GM21825 (cell line): Measurements from ENCODE around the gene TOGARAM2.

ENCODE experiments used
- ATAC-seq: cut with Tn5 transposase; IDR thresholded peaks from one replicate; pipeline ENCODE4 v1.9.1; 2021; ENCODE audit warnings: mild to moderate bottlenecking, moderate library complexity; ENCODE audit not compliant: unreplicated experiment

TOGARAM2 gene

GRCh38 chr2:29017716-29018435, 36.8 kb downstream of the TOGARAM2 start:
- no peak for ATAC-seq

- ATAC-seq, result no peak
Measured at GRCh38 chr2:29021886-29022285, 40.8 kb downstream of the TOGARAM2 start.

GRCh38 chr2:29022679-29023078, 41.6 kb downstream of the TOGARAM2 start:
- ATAC-seq, result no peak

- no peak for ATAC-seq
Measured at GRCh38 chr2:29023188-29023587, 42.1 kb downstream of the TOGARAM2 start.

- no peak for ATAC-seq
Measured at GRCh38 chr2:29024882-29025430, 43.9 kb downstream of the TOGARAM2 start.

GRCh38 chr2:29025711-29026110, 44.6 kb downstream of the TOGARAM2 start:
- ATAC-seq, result no peak

GRCh38 chr2:29031046-29031445, 49.9 kb downstream of the TOGARAM2 start:
- no peak for ATAC-seq

- ATAC-seq, result no peak
Measured at GRCh38 chr2:29032189-29032588, 51.1 kb downstream of the TOGARAM2 start.

- ATAC-seq, result no peak
Measured at GRCh38 chr2:29033172-29033571, 52.1 kb downstream of the TOGARAM2 start.

GRCh38 chr2:29033656-29034055, 52.6 kb downstream of the TOGARAM2 start:
- no peak for ATAC-seq

GRCh38 chr2:29035016-29035745, 54.1 kb downstream of the TOGARAM2 start:
- no peak for ATAC-seq

GRCh38 chr2:29039718-29040480, 58.8 kb downstream of the TOGARAM2 start:
- no peak for ATAC-seq

GRCh38 chr2:29040552-29040951, 59.5 kb downstream of the TOGARAM2 start:
- ATAC-seq, result no peak

- ATAC-seq, result no peak
Measured at GRCh38 chr2:29041161-29041660, 60.1 kb downstream of the TOGARAM2 start.

GRCh38 chr2:29042561-29043075, 61.5 kb downstream of the TOGARAM2 start:
- no peak for ATAC-seq

GRCh38 chr2:29044459-29044858, 63.4 kb downstream of the TOGARAM2 start:
- no peak for ATAC-seq

GRCh38 chr2:29046321-29046720, 65.2 kb downstream of the TOGARAM2 start:
- ATAC-seq, result no peak

GRCh38 chr2:29047083-29047845, 66.2 kb downstream of the TOGARAM2 start:
- no peak for ATAC-seq

GRCh38 chr2:29050591-29050990, 69.5 kb downstream of the TOGARAM2 start:
- ATAC-seq, result no peak

GRCh38 chr2:29051730-29052129, 70.6 kb downstream of the TOGARAM2 start:
- no peak for ATAC-seq
